Measurements from ENCODE around the gene PKD2L2.
"Not testable (repeated sequence)": the region's sequence is repeated elsewhere in the genome, so short reads cannot be mapped to it uniquely, and the experiment has no call there.

Gene PKD2L2

DNA sequence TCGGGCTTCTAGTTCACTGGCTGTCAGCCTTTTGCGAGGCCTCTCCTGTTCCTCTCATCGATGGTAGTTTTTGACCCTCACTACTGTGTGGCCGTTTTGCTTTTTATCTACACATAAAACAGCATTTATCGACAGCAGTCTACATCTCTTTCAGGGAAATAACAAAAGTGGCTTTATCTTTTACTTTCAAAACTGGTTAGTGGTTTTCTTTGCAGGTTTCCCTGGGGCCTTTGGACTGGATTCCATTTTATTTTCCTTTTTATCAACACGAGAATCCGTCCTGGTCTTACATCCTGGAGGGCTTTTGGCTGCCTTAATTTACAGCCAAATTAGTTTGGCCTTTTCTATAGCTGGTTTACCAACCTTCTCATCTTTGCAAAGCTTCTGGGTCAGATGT is 793 bp upstream of the PKD2L2 start:
- no peak for DNase-seq (ENCODE audit: low read depth)

DNA sequence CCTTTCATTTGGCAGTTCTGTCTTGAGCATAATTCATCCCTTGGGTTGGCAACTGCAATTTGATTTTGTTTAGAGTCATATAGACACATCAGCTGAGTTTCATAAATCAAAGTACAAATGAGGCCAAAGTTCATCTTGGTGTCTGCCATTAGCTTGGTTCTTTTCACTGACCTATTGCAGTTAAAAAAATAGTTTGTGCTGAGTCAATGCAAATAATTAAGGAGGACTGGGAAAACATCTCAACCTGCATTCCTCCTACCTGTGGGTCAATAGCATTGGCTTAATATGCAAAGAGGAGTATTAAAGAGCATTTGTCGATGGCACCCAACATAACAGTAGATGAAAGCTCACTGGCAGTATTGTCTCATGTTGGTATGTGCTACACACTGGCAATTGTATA is 1.6 kb downstream of the PKD2L2 start:
- DNase-seq (ENCODE audit: low read depth), result no peak

DNA sequence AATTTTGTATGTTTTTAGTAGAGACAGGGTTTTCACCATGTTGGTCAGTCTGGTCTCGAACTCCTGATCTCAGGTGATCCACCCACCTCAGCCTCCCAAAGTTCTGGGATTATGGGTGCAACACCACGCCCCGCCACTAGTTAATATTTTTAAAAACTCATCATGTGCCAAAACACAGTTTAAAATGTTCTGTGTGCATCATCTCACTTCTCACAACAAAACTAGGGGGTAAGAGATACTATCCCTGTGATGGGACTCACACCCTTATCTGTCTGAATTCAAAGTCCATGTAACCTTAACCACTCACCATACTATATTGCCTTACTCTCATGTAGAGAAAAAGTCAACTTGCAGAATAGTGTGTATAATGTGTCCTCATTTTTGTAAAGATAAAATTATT is 2.6 kb downstream of the PKD2L2 start:
- DNase-seq (ENCODE audit: low read depth), result no peak

DNA sequence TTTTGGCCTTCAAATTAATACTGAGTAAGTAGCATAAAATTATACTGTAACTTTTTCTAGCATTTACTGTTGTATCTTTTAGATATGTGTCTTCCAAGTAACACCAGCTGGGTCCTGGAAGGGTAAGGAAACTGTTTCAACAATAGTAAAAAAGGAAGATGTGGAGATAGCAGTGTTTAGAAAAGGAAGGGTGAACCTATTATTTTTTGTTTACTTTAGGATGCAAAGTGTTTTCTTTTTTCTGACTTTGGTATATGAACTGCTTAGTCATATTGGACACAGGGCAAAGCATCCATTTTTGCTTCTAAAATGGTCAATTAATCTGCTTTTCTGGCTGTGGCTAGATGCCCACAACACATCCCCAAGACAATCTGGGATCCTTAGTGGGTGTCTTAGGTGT is 5.3 kb downstream of the PKD2L2 start:
- no peak for DNase-seq (ENCODE audit: low read depth)

DNA sequence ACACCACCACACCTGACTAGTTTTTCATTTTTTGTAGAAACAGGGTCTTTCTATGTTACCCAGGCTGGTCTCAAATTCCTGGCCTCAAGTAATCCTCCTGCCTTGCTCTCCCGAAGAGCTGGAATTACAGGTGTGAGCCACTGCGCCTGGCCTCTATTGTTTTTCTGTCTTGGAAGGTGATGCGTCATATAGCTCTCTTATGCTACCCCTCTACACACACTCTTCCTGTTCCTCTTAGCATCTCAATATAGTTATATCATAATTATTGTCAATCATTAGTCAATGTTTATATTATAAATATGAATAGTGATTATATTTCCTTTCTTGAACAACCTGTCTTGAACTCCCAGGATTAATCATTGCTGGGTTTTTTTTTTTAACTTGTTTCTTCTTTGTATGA is 7.3 kb downstream of the PKD2L2 start:
- DNase-seq (ENCODE audit: low read depth), result no peak

DNA sequence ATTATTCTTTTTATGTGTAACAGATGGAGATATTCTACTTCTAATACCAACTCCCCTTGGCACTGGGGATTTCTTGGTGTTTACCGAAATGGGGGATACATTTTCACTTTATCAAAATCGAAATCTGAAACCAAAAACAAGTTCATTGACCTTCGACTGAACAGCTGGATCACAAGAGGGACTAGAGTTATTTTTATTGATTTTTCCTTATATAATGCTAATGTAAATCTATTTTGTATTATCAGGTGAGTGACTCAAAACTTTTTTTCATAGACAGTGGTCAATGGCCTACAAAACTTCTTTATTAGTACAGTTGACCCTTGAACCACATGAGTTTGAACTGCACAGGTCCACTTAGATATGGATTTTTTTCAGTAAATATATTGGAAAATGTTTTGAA is 10.2 kb downstream of the PKD2L2 start:
- DNase-seq (ENCODE audit: low read depth), result no peak

DNA sequence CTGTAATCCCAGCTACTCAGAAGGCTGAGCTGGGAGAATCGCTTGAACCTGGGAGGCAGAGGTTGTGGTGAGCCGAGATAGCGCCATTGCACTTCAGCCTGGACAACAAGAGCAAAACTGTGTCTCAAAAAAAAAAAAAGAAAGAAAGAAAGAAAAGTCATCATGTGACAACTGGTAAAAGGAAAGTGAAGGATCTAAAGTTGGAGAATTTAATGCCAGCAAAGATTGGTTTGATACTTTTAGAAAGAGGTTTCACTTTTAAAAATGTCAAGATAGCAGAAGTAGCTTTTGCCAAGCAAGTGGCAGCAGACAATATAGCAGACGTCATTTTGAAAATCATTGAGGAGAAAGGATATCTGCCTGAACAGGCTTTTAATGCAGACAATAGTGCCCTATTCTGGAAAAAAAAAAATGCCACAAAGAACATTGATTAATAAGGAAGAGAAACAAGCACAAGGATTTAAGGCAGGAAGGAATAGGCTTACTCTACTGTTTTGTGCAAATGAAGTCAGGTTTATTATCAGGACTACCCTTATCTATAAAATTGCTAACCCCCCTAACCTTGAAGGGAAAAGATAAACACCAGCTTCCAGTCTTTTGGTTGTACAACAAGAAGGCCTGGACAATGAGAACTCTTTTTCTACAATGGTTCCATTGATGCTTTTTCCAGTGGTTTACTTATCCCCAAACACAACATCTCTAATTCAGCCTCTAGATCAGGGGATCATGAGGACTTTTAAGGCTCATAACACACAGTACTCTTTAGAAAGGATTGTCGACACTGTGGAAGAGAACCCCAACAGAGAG is 12.0 kb downstream of the PKD2L2 start:
- no peak for DNase-seq (ENCODE audit: low read depth)

DNA sequence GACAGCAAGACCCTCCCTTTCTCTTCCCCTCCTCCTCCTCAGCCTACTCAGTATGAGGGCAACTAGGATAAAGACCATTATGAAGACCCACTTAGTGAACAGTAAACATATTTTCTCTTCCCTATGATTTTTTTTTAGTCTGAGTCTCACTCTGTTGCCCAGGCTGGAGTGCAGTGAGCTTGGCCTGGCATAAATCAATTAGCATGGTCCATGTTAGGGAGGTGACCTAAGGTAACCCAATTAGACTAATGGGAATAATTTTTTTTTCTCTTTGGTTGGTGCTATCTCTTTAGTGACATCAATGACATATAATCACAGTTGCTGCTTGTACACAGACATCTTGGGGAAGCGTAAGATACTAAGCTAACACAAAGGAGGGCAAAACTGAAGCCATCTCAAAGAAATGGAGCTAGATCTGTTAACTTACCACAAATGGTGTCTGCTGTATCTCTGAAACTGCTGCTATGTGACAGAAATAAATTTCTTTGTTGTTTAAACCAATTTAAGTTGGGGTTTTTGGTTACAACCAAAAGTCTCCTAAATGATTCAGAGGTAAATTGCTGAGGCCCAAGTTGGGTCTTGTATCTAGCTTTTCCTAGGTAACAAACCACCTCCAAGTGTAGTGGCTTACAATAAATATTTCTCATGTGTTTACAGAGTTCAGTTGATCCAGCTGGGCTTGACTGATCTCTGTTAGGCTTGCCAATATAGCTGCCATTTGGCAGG is 13.3 kb downstream of the PKD2L2 start:
- no peak for DNase-seq (ENCODE audit: low read depth)

DNA sequence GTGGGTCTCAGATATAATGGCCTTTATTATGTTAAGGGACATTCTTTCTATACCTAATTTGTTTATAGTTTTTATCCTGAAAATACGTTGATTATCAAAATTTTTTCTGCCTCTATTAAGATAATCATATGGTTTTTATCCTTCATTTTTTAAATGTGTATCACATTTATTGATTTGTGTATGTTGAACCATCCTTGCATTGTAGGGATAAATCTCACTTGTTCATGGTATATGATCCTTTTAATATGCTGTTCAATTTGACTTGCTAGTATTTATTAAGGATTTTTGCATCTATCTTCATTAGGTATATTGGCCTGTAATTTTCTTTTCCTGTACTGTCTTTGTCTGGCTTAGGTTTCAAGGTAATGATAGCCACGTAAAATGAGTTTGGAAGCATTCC is 25.5 kb downstream of the PKD2L2 start:
- DNase-seq (ENCODE audit: low read depth), result no peak

DNA sequence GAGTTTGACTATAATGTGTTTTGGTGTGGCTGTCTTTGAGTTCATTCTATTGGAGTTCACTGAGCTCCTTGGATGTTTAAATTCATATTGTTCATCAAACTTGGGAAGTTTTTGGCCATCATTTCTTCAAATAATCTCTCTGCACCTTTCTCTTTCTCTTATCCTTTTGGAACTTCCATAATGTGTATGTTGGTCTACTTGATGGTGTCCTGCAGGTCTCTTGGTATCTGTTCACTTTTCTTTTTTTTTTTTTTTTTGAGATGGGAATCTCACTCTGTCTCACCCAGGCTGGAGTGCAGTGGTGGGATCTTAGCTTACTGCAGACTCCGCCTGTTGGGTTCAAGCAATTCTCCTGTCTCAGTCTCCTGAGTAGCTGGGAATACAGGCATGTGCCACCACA is 27.7 kb downstream of the PKD2L2 start:
- no peak for DNase-seq (ENCODE audit: low read depth)

DNA sequence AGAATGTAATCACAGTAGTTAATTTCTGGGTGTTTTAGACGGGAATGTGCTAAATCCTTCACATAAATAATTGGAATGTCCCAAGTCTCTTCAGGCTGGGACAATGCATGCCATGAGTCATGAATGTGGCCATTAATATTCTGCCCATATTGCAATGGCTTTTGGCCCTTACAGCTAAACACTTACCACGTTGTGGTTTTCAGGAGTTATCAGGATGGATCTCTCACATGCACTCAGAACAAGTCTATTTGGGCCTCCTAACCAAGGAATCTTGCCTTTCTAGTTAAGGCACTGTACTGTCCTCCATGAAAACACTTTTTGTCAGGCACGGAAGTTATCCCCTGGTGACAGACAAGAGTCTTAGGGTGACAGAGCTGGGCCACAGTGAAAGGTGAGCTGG is 32.7 kb downstream of the PKD2L2 start:
- no peak for DNase-seq (ENCODE audit: low read depth)

DNA sequence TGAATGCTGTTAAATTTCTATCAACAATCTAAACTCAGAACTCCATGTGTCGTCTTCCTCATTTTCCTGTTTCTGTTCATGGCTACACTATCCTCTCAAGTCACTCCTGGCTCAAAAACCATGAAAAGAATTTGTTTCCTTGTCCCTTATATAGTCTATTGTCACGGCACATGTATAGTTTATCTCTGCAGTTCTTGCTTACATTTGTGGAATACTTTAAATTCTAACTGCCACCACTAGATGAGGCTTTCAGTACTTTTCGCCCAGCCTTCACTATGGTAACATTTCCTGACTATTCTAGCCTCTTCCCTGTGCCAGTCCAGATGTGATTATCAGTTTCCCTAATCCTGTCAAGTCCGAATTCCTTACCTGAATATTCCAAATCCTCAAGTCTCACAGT is 34.6 kb downstream of the PKD2L2 start:
- no peak for DNase-seq (ENCODE audit: low read depth)

DNA sequence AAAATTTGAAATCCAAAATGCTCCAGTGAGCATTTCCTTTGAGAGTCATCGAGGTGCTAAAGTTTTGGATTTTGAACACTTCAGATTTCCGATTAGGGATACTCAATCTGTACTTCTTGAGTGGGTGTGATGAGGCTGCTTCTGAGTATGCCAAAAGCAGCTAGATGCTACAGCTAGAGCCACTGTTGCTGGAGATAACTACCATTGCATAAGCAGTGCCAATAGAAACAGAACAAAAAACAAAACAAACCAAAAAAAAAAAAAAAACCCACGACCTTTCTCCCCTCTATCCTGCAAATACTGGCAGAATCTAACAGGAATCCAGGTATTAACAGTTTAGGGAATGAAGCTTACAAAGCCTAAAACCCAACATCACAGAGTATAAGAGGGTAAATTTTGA is 43.5 kb downstream of the PKD2L2 start:
- no peak for DNase-seq (ENCODE audit: low read depth)

DNA sequence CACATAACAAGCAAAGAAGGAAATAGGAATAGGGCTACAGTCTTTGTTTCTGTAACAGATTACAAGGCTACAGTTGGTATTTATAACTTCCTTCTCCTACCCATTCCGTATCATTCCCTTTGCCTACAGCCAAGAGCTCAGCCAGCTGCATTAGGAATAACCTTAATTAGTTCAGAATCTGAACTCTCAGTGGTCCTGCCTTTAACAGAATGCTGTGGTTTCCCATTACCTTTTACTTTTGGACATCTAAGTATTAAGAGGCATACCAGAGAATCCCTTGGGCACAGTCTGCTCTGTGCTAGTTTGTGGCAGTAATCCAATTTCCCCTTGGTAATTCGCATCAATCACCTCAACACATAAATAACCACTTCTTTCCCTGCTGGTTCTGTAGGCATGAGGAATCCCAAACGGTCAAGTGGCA is 44.2 kb downstream of the PKD2L2 start:
- no peak for DNase-seq (ENCODE audit: low read depth)

DNA sequence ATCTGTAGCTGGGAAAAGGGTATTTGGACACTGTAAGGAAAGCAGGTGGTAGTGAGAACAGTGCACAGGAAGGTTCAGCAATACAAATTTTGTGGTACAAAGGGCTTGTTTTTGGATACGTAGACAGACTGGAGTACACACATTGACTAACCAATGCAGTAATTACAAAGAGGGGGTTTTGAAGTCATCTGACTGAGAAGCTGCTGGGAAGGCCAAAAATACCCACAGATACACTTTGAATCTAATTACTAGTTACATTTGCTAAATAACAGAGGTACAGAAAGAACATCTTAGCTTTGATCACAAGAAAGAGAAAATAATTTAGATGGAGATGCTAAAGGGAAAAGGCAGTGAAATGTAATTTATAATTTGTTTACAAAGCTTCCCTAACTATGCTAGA is 45.9 kb downstream of the PKD2L2 start:
- DNase-seq (ENCODE audit: low read depth), result no peak

DNA sequence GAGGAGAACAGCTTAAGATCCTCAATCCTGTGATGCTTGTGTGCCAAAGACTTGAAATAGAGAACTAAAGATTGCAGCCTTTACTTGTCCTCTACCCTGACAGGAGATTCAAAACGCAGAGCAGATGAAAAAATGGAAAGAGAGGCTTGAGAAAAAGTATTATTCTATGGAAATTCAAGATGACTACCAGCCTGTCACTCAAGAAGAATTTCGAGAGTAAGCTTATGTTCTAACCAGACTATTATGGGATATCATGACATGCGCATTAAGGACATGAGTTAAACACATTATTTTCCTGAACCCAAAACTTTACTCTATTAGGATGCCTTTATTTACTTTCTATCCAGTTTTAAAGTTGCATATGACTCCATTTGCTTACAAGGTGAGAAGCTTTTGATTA is 46.4 kb downstream of the PKD2L2 start:
- DNase-seq (ENCODE audit: low read depth), result no peak

DNA sequence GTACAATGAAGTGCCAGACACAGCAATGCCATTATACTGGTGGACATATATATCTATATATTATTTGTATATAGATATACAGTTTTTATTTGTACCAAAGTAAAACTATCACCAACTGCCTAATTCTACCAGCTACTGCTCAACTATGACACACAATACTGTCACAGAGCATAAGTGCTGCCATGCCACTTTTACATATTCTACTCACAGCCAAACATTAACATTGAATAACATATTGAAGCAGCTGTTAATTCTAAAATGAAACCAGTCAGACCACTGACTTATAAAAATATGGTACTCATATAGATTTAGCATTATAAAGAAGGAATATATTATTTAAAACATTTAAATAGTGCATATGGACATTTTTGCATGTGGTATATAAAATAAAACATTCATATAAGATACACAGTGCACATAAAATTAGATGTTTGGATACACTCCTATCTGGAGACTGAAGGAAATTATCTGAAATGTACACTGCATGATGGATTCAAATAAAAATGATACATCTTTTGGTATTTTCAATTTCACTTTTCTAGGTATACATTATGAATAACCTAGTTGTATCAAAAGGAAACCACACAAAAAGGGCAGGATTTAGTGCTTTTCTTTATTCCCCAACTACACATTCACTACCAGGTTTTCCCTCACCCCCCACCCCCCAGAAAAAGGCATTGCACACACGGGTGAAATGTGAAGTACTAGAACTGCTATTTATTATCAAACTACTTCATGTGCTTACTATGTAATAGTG is 48.9 kb downstream of the PKD2L2 start:
- DNase-seq (ENCODE audit: low read depth), result no peak

DNA sequence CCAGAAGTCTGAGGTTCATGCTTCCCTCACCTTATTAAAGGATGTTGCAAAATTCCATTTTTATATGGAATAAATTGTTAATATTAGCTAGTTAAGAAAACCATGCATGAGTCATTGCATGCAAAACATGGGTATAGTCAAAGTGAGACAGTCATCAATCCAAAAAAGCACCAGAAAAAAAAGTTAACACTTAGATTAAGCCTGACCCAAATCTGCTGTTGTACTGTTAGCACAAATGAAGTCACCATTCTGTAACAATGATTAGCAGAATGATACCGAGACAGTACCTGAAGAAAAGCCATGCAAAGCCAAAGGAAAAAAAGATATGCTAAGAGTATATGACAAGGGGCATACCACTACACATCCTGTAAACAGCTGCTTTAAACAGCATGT is 49.5 kb downstream of the PKD2L2 start:
- no peak for DNase-seq (ENCODE audit: low read depth)

DNA sequence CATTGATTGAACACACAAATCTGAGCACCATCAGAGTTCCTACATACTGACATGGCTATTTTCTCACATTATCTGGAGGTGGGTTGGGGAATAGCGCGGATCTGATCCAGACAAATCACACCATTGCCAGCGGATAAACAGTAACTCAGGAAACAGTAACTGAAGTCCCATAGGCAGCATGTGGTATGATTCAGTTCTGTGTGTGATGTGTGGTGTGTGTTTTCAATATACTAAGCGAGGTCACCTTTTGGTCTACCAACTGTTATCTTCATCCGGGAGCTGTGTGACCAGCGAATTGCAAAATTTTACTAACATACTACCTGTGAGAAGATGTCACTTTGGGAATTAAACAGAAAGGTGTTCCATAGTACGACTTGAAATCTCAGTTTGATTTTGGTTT is 50.1 kb downstream of the PKD2L2 start:
- no peak for DNase-seq (ENCODE audit: low read depth)

DNA sequence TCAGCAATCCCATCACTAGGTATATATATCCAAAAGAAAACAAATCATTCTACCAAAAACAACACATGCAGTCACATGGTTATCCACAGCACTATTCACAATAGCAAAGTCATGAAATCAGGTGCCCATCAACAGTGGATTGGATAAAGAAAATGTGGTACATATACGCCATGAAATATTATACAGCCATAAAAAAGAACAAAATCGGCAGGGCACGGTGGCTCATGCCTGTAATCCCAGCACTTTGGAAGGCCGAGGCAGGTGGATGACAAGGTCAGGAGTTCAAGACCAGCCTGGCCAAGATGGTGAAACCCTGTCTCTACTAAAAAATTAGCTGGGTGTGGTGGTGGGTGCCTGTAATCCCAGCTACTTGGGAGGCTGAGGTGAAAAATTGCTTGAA is 55.0 kb downstream of the PKD2L2 start:
- not testable (repeated sequence) for DNase-seq (ENCODE audit: low read depth)

DNA sequence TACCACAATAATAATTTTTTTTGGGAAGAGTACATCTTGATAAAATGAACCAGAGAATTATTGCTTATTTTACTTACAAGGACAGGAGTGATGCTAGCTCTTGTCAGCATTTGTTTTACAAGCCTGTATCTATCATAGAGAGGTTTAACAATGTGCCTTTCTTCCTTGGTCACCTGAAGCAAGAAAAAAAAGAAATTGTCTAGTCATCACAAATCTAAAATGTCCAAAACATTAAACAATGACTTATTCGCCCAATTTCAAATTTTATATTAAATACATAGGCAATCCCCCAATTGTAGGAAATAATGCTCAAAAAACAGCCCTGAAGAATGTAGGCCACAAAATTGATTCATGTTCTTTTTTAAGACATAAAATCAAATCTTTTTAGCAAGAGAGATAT is 56.6 kb downstream of the PKD2L2 start:
- DNase-seq (ENCODE audit: low read depth), result no peak

DNA sequence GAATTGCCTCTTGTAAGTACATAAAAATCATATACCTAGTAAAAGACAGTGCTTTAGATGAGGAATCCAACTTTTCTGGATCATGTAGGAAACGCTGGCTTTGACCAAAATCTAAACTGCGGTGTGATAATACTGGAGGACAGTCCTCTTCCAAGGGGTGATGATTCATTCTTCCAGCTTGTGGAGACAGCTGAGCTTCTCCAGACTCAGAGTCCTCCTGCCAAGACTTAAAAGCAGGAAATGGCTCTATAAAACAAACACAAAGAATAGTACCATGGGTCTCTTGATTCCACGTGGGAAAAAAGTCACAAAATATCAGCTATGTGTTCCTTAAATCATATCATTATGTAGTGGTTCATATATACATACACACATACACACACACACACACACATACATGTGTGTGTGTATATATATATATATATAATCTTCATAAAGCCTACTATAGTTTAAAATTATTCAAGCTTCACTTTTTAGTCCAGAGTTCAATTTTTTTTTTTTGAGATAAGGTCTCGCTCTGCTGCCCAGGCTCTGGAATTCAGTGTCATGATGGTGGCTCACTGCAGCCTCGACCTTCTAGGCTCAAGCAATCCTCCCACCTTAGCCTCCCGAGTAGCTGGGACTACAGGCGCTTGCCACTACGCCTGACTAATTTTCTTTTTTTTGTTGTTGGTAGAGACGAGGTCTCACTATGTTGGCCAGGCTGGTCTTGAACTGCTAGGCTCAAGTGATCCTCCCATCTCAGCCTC is 65.0 kb downstream of the PKD2L2 start:
- DNase-seq (ENCODE audit: low read depth), result no peak
